Upper lobe of left lung (tissue), 4 donors: ENCODE data around the gene KIF3B.

Experiments
- CTCF ChIP-seq, 6 experiments: fragments of 450-650 bp in 4 of 6; fragments of 200-600 bp in 2 of 6; sonication (generic) in 2 of 6; IDR thresholded peaks; one replicate each; pipeline ENCODE4 v1.5.1; 2016 to 2019; ENCODE audit warnings: antibody characterized with exemption in 6 of 6
- POLR2AphosphoS5 ChIP-seq, 2 donors: sonication (generic); formaldehyde crosslinking; IDR thresholded peaks; one replicate each; pipeline ENCODE4 v1.5.1; 2017; ENCODE audit warnings: antibody characterized with exemption in 2 of 2

- no peak for TF ChIP-seq CTCF (IDR thresholded peaks at IDR 0.05)
- TF ChIP-seq POLR2AphosphoS5 (IDR thresholded peaks at IDR 0.05): no peak
These were observed 87.2 kb downstream of the KIF3B start for GRCh38 chr20:32364554-32365208.
